PC-9 (cell line): ENCODE results near the gene ATP2B3. TPM values are rescaled to one million over a fixed set of nuclear protein-coding genes. Genes with fewer than 3 reads are reported as not detected.

Experiments used
- BruUV-seq: library from RNA; stranded (reverse); fragments of 400-500 nt; replicated peaks from 2 replicates; lab custom pipeline; 2021; lab: Mats Ljungman, UMichigan
- CTCF ChIA-PET: fragments of 300-600 bp; sonication (Branson Sonifier 250); formaldehyde crosslinking; loops from one replicate; lab custom pipeline; 2022; ENCODE audit warnings: antibody characterized with exemption; lab: Charles Lee
- POLR2A ChIA-PET: fragments of 300-600 bp; sonication (Branson Sonifier 250); formaldehyde crosslinking; loops from one replicate; lab custom pipeline; 2022; ENCODE audit warnings: antibody characterized with exemption; ENCODE audit not compliant: unreplicated experiment; lab: Charles Lee
- DNase-seq, 2 experiments: peaks; one replicate each; pipeline versions ENCODE4 v3.0.0 to v3.0.0-alpha.2; 2015 to 2022; ENCODE audit warnings: mixed read lengths in 1 of 2
- H2AFZ ChIP-seq: fragments of 200-600 bp; sonication (generic); 2 replicates; pipeline ENCODE4 v1.8.1; 2017; ENCODE audit warnings: antibody characterized with exemption
- H3F3A ChIP-seq: fragments of 200-600 bp; sonication (generic); 2 replicates; pipeline ENCODE4 v1.8.1; 2017; ENCODE audit warnings: antibody characterized with exemption, mild to moderate bottlenecking, low read depth; ENCODE audit not compliant: insufficient read depth
- H3K27ac ChIP-seq: fragments of 200-600 bp; sonication (generic); 2 replicates; pipeline ENCODE4 v1.6.1; 2016; ENCODE audit warnings: mixed run types
- H3K27me3 ChIP-seq: fragments of 200-600 bp; sonication (generic); 2 replicates; pipeline ENCODE4 v1.6.1; 2016; ENCODE audit warnings: low read depth, mixed run types; ENCODE audit not compliant: insufficient read depth
- H3K36me3 ChIP-seq: fragments of 200-600 bp; sonication (generic); 2 replicates; pipeline ENCODE4 v1.6.1; 2016; ENCODE audit warnings: low read depth, mixed run types
- H3K4me1 ChIP-seq: fragments of 200-600 bp; sonication (generic); replicated peaks from 2 replicates; pipeline ENCODE4 v1.6.1; 2016; ENCODE audit warnings: mixed run types; ENCODE audit not compliant: insufficient read depth
- H3K4me2 ChIP-seq: fragments of 200-600 bp; sonication (generic); 2 replicates; pipeline ENCODE4 v1.6.1; 2017; ENCODE audit warnings: mixed run types
- H3K4me3 ChIP-seq: fragments of 200-600 bp; sonication (generic); 2 replicates; pipeline ENCODE4 v1.6.1; 2016; ENCODE audit warnings: mixed run types
- H3K79me2 ChIP-seq: fragments of 200-600 bp; sonication (generic); 2 replicates; pipeline ENCODE4 v1.6.1; 2017; ENCODE audit warnings: low read depth, mixed run types
- H3K9me2 ChIP-seq: fragments of 200-600 bp; sonication (generic); 2 replicates; pipeline ENCODE4 v1.8.1; 2017; ENCODE audit warnings: mild to moderate bottlenecking; ENCODE audit not compliant: insufficient read depth
- H3K9me3 ChIP-seq: fragments of 200-600 bp; sonication (generic); 2 replicates; pipeline ENCODE4 v1.8.1; 2016; ENCODE audit warnings: low read depth; ENCODE audit not compliant: insufficient read depth
- H4K20me1 ChIP-seq: fragments of 200-600 bp; sonication (generic); 2 replicates; pipeline ENCODE4 v1.8.1; 2017; ENCODE audit not compliant: insufficient read depth
- CTCF ChIP-seq: fragments of 200-600 bp; sonication (generic); conservative IDR thresholded peaks from 2 replicates; pipeline ENCODE4 v1.6.1; 2017; ENCODE audit warnings: mixed run types, antibody characterized with exemption, mild to moderate bottlenecking, moderate library complexity
- EZH2 ChIP-seq: fragments of 200-600 bp; sonication (generic); IDR thresholded peaks from 2 replicates; pipeline ENCODE4 v1.8.0; 2017; ENCODE audit warnings: antibody characterized with exemption, low read depth
- intact Hi-C: fragments of 100-400 bp; cut with micrococcal nuclease; formaldehyde crosslinking; loops from one replicate; pipeline ENCODE4 v1.10.0; 2022; ENCODE audit not compliant: unreplicated experiment
- total RNA-seq: library from RNA; stranded (reverse); gene quantifications from 2 replicates; pipeline ENCODE4 v1.2.3, GENCODE V29; 2021

Gene ATP2B3
- total RNA-seq, 1 experiment from 2014 or later: not detected

GRCh38 chrX:153614818-153615217 is 97.4 kb downstream of the ATP2B3 start:
- Histone ChIP-seq H3K27me3 (peaks cover 76% of the 10 kb centered on the region), H3K27ac (no peak overlapping the region), H3K4me1 (no peaks in the 10 kb centered on the region), H3K4me2 (no peak overlapping the region), H4K20me1 (no peaks in the 10 kb centered on the region), H3K4me3 (no peak overlapping the region), H2AFZ (no peak overlapping the region), H3F3A (no peaks in the 10 kb centered on the region), H3K79me2 (no peaks in the 10 kb centered on the region), H3K9me3 (no peaks in the 10 kb centered on the region), H3K36me3 (no peaks in the 10 kb centered on the region), H3K9me2 (no peaks in the 10 kb centered on the region)
- no peak for TF ChIP-seq CTCF
- TF ChIP-seq EZH2: no peak
- no TSS peak for BruUV-seq
- ChIA-PET POLR2A (no interaction called here), CTCF (no interaction called here)
- intact Hi-C loops: loop anchor here (5.0 kb wide), 1 partner anchor 32 kb away; the partner anchor contains the start of gene DUSP9
- DNase-seq: no peak

- peaks cover 73% of the 10 kb centered on the region for H3K27me3 ChIP-seq
- no peak for DNase-seq
- H2AFZ ChIP-seq: no peak overlapping the region
- H3K9me3 ChIP-seq: no peaks in the 10 kb centered on the region
- no peak overlapping the region for H3K27ac ChIP-seq
- intact Hi-C loops: no loop called here
- no TSS peak for BruUV-seq
- no peaks in the 10 kb centered on the region for H3F3A ChIP-seq
- H3K4me3 ChIP-seq: no peak overlapping the region
- no peaks in the 10 kb centered on the region for H3K4me1 ChIP-seq
- POLR2A ChIA-PET: no interaction called here
- no peaks in the 10 kb centered on the region for H3K9me2 ChIP-seq
- no peaks in the 10 kb centered on the region for H3K79me2 ChIP-seq
- H3K36me3 ChIP-seq: no peaks in the 10 kb centered on the region
- no peaks in the 10 kb centered on the region for H4K20me1 ChIP-seq
- CTCF ChIA-PET: no interaction called here
- TF ChIP-seq EZH2: no peak
- TF ChIP-seq CTCF: no peak
- no peak overlapping the region for H3K4me2 ChIP-seq
Observed at GRCh38 chrX:153620576-153620975, 103.1 kb downstream of the ATP2B3 start.

GRCh38 chrX:153621949-153622598 is 104.6 kb downstream of the ATP2B3 start:
- no peaks in the 10 kb centered on the region for H3K9me2 ChIP-seq

More at GRCh38 chrX:153621949-153622598, 104.6 kb downstream of the ATP2B3 start:
- BruUV-seq: no TSS peak
- ChIA-PET CTCF (no interaction called here), POLR2A (no interaction called here)
- Histone ChIP-seq H3K4me2 (no peak overlapping the region), H3K9me3 (no peaks in the 10 kb centered on the region), H3F3A (no peaks in the 10 kb centered on the region), H3K4me3 (no peak overlapping the region), H3K36me3 (no peaks in the 10 kb centered on the region), H4K20me1 (no peaks in the 10 kb centered on the region), H3K79me2 (no peaks in the 10 kb centered on the region), H2AFZ (no peak overlapping the region), H3K27ac (no peak overlapping the region), H3K27me3 (peaks cover 68% of the 10 kb centered on the region), H3K4me1 (no peaks in the 10 kb centered on the region)
- no peak for TF ChIP-seq CTCF
- TF ChIP-seq EZH2: no peak
- intact Hi-C loops: no loop called here
- DNase-seq: no peak
